A549 (cell line): Measurements from ENCODE around the gene SDSL.

Experiments
- CHD2 ChIP-seq: fragments of 150-350 bp; IDR thresholded peaks from 2 replicates; pipeline ENCODE4 v1.6.1; 2014; ENCODE audit warnings: low read length; ENCODE audit not compliant: partially characterized antibody
- MAX ChIP-seq: IDR thresholded peaks from 2 replicates; pipeline ENCODE4 v1.6.1; 2012
- POLR2A ChIP-seq: IDR thresholded peaks from 2 replicates; pipeline ENCODE4 v1.6.1; 2012; ENCODE audit warnings: mild to moderate bottlenecking, low read length
- REST ChIP-seq: fragments of 200-600 bp; sonication (generic); IDR thresholded peaks from 2 replicates; pipeline ENCODE4 v1.6.1; 2016; ENCODE audit warnings: antibody characterized with exemption, mild to moderate bottlenecking, moderate library complexity
- TF ChIP-seq, protein P1 (sequence below): fragments of >200 bp; sonication (Bioruptor Twin); formaldehyde crosslinking; IDR thresholded peaks from 3 replicates; pipeline ENCODE4 v1.5.1; 2016

DNA sequence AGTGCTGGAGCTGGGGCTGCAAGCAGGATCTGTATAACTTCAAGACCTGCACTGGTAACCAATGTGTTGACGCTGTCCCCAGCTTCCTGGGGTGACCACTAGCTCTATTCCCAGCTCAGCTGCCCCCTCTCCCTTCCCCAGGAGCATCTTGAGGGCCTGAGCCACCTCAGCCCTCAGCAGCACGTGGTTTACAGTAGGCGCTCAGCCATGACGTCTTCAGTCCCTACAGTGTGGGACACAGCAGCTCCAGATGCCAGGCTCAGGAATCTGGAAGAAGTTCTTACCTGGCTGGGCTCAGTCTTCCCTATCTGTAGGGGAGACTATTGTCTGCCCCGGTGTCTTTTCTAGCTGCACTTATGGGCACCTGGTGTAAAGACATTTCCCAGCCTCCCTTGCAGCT lies 27.1 kb upstream of the SDSL start:
- TF ChIP-seq, protein P1, sequence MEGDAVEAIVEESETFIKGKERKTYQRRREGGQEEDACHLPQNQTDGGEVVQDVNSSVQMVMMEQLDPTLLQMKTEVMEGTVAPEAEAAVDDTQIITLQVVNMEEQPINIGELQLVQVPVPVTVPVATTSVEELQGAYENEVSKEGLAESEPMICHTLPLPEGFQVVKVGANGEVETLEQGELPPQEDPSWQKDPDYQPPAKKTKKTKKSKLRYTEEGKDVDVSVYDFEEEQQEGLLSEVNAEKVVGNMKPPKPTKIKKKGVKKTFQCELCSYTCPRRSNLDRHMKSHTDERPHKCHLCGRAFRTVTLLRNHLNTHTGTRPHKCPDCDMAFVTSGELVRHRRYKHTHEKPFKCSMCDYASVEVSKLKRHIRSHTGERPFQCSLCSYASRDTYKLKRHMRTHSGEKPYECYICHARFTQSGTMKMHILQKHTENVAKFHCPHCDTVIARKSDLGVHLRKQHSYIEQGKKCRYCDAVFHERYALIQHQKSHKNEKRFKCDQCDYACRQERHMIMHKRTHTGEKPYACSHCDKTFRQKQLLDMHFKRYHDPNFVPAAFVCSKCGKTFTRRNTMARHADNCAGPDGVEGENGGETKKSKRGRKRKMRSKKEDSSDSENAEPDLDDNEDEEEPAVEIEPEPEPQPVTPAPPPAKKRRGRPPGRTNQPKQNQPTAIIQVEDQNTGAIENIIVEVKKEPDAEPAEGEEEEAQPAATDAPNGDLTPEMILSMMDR: no peak
- TF ChIP-seq MAX (no peak), POLR2A (no peak), REST (no peak), CHD2 (no peak)
